ENCODE results near the gene TNIP3.

The TNIP3 gene

GRCh38 chr4:121126449-121127006 lies 37.6 kb downstream of the TNIP3 start:
- H3K27me3 Mint-ChIP-seq (ENCODE audit: low read depth), result no peaks in the 10 kb centered on the region
- H3K4me1 Mint-ChIP-seq, result no peaks in the 10 kb centered on the region
- no peaks in the 10 kb centered on the region for H3K9me3 Mint-ChIP-seq
- H3K36me3 Mint-ChIP-seq (ENCODE audit: low read depth), result no peaks in the 10 kb centered on the region
- no peak overlapping the region for H3K4me3 Mint-ChIP-seq
- TF ChIP-seq, protein P1, sequence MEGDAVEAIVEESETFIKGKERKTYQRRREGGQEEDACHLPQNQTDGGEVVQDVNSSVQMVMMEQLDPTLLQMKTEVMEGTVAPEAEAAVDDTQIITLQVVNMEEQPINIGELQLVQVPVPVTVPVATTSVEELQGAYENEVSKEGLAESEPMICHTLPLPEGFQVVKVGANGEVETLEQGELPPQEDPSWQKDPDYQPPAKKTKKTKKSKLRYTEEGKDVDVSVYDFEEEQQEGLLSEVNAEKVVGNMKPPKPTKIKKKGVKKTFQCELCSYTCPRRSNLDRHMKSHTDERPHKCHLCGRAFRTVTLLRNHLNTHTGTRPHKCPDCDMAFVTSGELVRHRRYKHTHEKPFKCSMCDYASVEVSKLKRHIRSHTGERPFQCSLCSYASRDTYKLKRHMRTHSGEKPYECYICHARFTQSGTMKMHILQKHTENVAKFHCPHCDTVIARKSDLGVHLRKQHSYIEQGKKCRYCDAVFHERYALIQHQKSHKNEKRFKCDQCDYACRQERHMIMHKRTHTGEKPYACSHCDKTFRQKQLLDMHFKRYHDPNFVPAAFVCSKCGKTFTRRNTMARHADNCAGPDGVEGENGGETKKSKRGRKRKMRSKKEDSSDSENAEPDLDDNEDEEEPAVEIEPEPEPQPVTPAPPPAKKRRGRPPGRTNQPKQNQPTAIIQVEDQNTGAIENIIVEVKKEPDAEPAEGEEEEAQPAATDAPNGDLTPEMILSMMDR (IDR thresholded peaks at IDR 0.05; ENCODE audit: unreplicated experiment in 3 of 3), result no peak
- H3K27ac Mint-ChIP-seq, result no peak overlapping the region

- Mint-ChIP-seq H3K27ac (no peak overlapping the region), H3K4me1 (no peaks in the 10 kb centered on the region), H3K27me3 (ENCODE audit: low read depth) (no peaks in the 10 kb centered on the region), H3K36me3 (ENCODE audit: low read depth) (no peaks in the 10 kb centered on the region), H3K4me3 (no peak overlapping the region), H3K9me3 (no peaks in the 10 kb centered on the region)
- TF ChIP-seq, protein P1 (IDR thresholded peaks at IDR 0.05; ENCODE audit: unreplicated experiment in 3 of 3), result no peak
Observed at GRCh38 chr4:121125498-121125885, 38.6 kb downstream of the TNIP3 start.

GRCh38 chr4:121122661-121123060 lies 41.5 kb downstream of the TNIP3 start:
- H3K27ac Mint-ChIP-seq, result no peak overlapping the region
- H3K9me3 Mint-ChIP-seq, result no peaks in the 10 kb centered on the region
- TF ChIP-seq, protein P1 (IDR thresholded peaks at IDR 0.05; ENCODE audit: unreplicated experiment in 3 of 3), result no peak
- H3K4me3 Mint-ChIP-seq, result no peak overlapping the region
- no peaks in the 10 kb centered on the region for H3K36me3 Mint-ChIP-seq (ENCODE audit: low read depth)
- no peaks in the 10 kb centered on the region for H3K27me3 Mint-ChIP-seq (ENCODE audit: low read depth)
- no peaks in the 10 kb centered on the region for H3K4me1 Mint-ChIP-seq

DNA sequence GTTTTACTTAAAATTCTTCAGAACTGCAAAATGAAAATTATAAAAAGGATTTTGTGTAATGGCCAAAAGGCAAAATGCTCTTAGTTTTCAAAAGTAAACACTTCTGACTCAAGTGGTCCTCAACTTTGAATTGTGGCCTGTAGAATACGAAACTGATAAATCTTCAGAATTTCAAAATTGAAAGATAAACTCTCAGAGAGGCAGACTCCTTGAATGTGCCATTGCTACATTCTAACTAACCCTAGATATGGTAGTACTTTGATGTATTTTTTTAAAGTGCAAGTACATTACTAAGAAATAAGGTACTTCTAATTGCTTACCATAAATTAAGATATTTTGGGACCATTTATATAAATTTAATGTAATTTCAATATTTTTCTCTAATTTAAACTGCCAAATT lies 44.4 kb downstream of the TNIP3 start:
- Mint-ChIP-seq H3K36me3 (ENCODE audit: low read depth) (no peaks in the 10 kb centered on the region), H3K4me1 (no peaks in the 10 kb centered on the region), H3K4me3 (no peak overlapping the region), H3K27me3 (ENCODE audit: low read depth) (no peaks in the 10 kb centered on the region), H3K9me3 (no peaks in the 10 kb centered on the region), H3K27ac (no peak overlapping the region)
- TF ChIP-seq, protein P1 (IDR thresholded peaks at IDR 0.05; ENCODE audit: unreplicated experiment in 3 of 3), result no peak

DNA sequence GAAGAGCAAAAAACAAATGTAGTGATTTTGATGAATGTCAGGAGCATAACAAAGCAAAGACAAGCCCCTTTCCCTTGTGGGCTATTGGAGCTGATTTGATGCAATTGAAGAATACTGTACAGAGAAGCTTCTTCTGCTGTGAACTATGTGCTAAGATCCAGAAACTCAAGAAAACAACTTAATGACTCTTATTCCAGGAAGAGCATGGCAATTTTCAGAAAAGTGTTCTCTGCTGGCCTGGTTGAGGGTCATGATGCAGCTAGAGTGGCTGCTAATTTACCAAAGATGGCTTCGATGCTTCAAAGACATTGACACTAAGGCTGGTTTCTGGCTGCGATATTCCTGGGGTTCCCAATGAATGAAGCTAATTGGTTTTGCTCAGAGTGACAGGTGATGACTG lies 45.8 kb downstream of the TNIP3 start:
- Mint-ChIP-seq H3K4me3 (no peak overlapping the region), H3K27me3 (ENCODE audit: low read depth) (no peaks in the 10 kb centered on the region), H3K4me1 (no peaks in the 10 kb centered on the region), H3K36me3 (ENCODE audit: low read depth) (no peaks in the 10 kb centered on the region), H3K9me3 (no peaks in the 10 kb centered on the region), H3K27ac (no peak overlapping the region)
- TF ChIP-seq, protein P1 (IDR thresholded peaks at IDR 0.05; ENCODE audit: unreplicated experiment in 3 of 3), result no peak

DNA sequence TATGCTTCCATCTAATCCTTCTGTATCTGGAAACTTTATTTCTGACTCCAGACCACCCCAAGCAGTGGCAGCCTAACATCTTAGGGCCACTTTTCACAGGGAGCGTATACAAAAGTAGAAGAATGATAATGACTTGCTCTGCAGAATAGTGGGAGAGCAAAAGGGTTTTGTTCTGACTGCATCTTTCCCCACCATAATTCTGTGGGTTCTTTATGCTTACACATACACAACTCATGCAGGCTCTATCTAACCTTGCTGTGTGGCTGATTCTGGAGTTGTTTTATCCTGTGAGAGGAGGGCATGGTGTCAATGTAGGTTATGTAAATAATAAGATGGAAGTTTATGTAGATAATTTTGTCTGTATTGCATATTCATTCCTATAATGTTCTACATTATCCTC lies 49.4 kb downstream of the TNIP3 start:
- Mint-ChIP-seq H3K4me1 (no peaks in the 10 kb centered on the region), H3K4me3 (no peak overlapping the region), H3K36me3 (ENCODE audit: low read depth) (no peaks in the 10 kb centered on the region), H3K9me3 (peaks cover 4% of the 10 kb centered on the region), H3K27me3 (ENCODE audit: low read depth) (peaks cover 2% of the 10 kb centered on the region), H3K27ac (no peak overlapping the region)
- TF ChIP-seq, protein P1 (IDR thresholded peaks at IDR 0.05; ENCODE audit: unreplicated experiment in 3 of 3), result no peak
